A549 (cell line): ENCODE results near the gene MAN2A2. TPM values are rescaled to one million over a fixed set of nuclear protein-coding genes. Genes with fewer than 3 reads are reported as not detected.

ENCODE experiments used
- ATAC-seq, 2 experiments: fragments of 200-7000 bp in 1 of 2; fragments of >200 bp in 1 of 2; cut with Nextera tagmentation in 1 of 2; cut with Tn5 transposase in 1 of 2; 3 replicates each; pipeline versions ENCODE4 v1.8.0 to v1.9.1; 2018 to 2020; ENCODE audit warnings: mild to moderate bottlenecking in 1 of 2, moderate library complexity in 1 of 2
- CTCF ChIA-PET: fragments of 300-600 bp; sonication (Branson Sonifier 250); formaldehyde crosslinking; extraction: SDS; loops from one replicate; lab custom pipeline; 2021; ENCODE audit warnings: antibody characterized with exemption, inconsistent platforms; lab: Yijun Ruan, JAX
- POLR2A ChIA-PET: fragments of 350-600 bp; formaldehyde crosslinking; extraction: SDS; loops from one replicate; lab custom pipeline; 2021; ENCODE audit warnings: antibody characterized with exemption, inconsistent platforms; lab: Yijun Ruan, JAX
- DNase-seq, 2 experiments: peaks; one replicate each; pipeline versions ENCODE4 v3.0.0 to v3.0.0-alpha.2; 2011 to 2016; ENCODE audit warnings: low read depth in 1 of 2, low spot score in 1 of 2
- FAIRE-seq: peaks from 2 replicates; lab custom pipeline; 2011; peaks lifted over from hg19 to GRCh38; lab: Jason Lieb, UNC
- H3K27ac ChIP-seq, 2 experiments: fragments of >200 bp; sonication (Bioruptor Twin); formaldehyde crosslinking; 3 replicates each; pipeline ENCODE4 v1.5.1; 2016 to 2017
- H3K4me1 ChIP-seq: fragments of >200 bp; sonication (Bioruptor Twin); formaldehyde crosslinking; 3 replicates; pipeline ENCODE4 v1.6.1; 2016
- H3K4me2 ChIP-seq: fragments of >200 bp; sonication (Bioruptor Twin); formaldehyde crosslinking; 3 replicates; pipeline ENCODE4 v1.6.1; 2016
- H3K4me3 ChIP-seq: fragments of >200 bp; sonication (Bioruptor Twin); formaldehyde crosslinking; 3 replicates; pipeline ENCODE4 v1.5.1; 2016
- H3K9me3 ChIP-seq: fragments of >200 bp; sonication (Bioruptor Twin); formaldehyde crosslinking; 3 replicates; pipeline ENCODE4 v1.6.1; 2016
- CBX8 ChIP-seq: fragments of 200-600 bp; sonication (generic); IDR thresholded peaks from 2 replicates; pipeline ENCODE4 v1.6.1; 2016
- CEBPB ChIP-seq, 2 experiments: fragments of >200 bp in 1 of 2; sonication (Bioruptor Twin) in 1 of 2; formaldehyde crosslinking in 1 of 2; IDR thresholded peaks; 2 replicates each; pipeline ENCODE4 v1.6.1; 2012 to 2016
- EHMT2 ChIP-seq: fragments of 200-600 bp; sonication (generic); IDR thresholded peaks from 2 replicates; pipeline ENCODE4 v1.6.1; 2016; ENCODE audit warnings: antibody characterized with exemption, low read depth, mild to moderate bottlenecking, moderate library complexity
- FOSL2 ChIP-seq, 2 experiments: fragments of 450-650 bp in 1 of 2; fragments of >200 bp in 1 of 2; sonication (Bioruptor Twin) in 1 of 2; formaldehyde crosslinking; IDR thresholded peaks; 2 replicates each; pipeline versions ENCODE4 v1.5.0 to v1.6.1; 2016 to 2020; ENCODE audit warnings: mild to moderate bottlenecking in 1 of 2, moderate library complexity in 1 of 2
- HDAC2 ChIP-seq: fragments of 200-600 bp; sonication (generic); IDR thresholded peaks from 2 replicates; pipeline ENCODE4 v1.6.1; 2016
- MAZ ChIP-seq: fragments of 150-350 bp; IDR thresholded peaks from 2 replicates; pipeline ENCODE4 v1.6.1; 2014; ENCODE audit warnings: antibody characterized with exemption, low read depth, low read length, borderline replicate concordance
- PHF8 ChIP-seq: fragments of 200-600 bp; sonication (generic); IDR thresholded peaks from 2 replicates; pipeline ENCODE4 v1.6.1; 2016; ENCODE audit warnings: low read depth, mild to moderate bottlenecking, antibody characterized with exemption, moderate library complexity, borderline replicate concordance
- RFX5 ChIP-seq: fragments of 450-650 bp; IDR thresholded peaks from 2 replicates; pipeline ENCODE4 v1.7.1; 2014; ENCODE audit warnings: antibody characterized with exemption, mild to moderate bottlenecking, moderate library complexity
- ZC3H11A ChIP-seq: fragments of 450-650 bp; IDR thresholded peaks from 2 replicates; pipeline ENCODE4 v1.6.1; 2014; ENCODE audit warnings: antibody characterized with exemption, mild to moderate bottlenecking
- ZNF302 ChIP-seq: fragments of 250-450 bp; sonication (Bioruptor Pico); IDR thresholded peaks from 2 replicates; pipeline ENCODE4 v1.9.0; 2021; ENCODE audit warnings: inconsistent platforms, mild to moderate bottlenecking, moderate library complexity
- ZSCAN20 ChIP-seq: fragments of 250-450 bp; sonication (Bioruptor Pico); IDR thresholded peaks from 2 replicates; pipeline ENCODE4 v1.8.0; 2022; ENCODE audit warnings: mild to moderate bottlenecking, moderate library complexity
- WGBS: methylation state at CpG from one replicate; pipeline ENCODE4 v1.1.6; 2017; ENCODE audit errors: missing lambda C conversion rate; 5-methylcytosine and 5-hydroxymethylcytosine counted together
- polyA plus RNA-seq, 4 experiments: library from polyadenylated mRNA; depleted of rRNA in 3 of 4; stranded (reverse); fragments of >200 nt; fragmentation: RNase III in 1 of 4; extraction: RNeasy Plus Mini Kit Qiagen cat#74134 plus additional on column Dnase treatment in 1 of 4; gene quantifications; 2 replicates in 3 of 4; 3 replicates in 1 of 4; pipeline ENCODE4 v1.2.3, GENCODE V29; 2011 to 2017
- TF ChIP-seq, protein P1 (sequence below): fragments of >200 bp; sonication (Bioruptor Twin); formaldehyde crosslinking; IDR thresholded peaks from 3 replicates; pipeline ENCODE4 v1.6.1; 2016
- TF ChIP-seq, protein P2 (sequence below): fragments of 200-600 bp; sonication (generic); IDR thresholded peaks from 2 replicates; pipeline ENCODE4 v1.6.1; 2016; ENCODE audit warnings: antibody characterized with exemption, mild to moderate bottlenecking, moderate library complexity
- TF ChIP-seq, protein P3 (sequence below): fragments of 250-450 bp; sonication (Bioruptor Pico); IDR thresholded peaks from 2 replicates; pipeline ENCODE4 v1.5.0; 2020; ENCODE audit warnings: low read depth, mild to moderate bottlenecking, moderate library complexity

MAN2A2 gene
- polyA plus RNA-seq, 2 of the 4 experiments (the other 2 are of a cell fraction), result 22.0 to 32.6 TPM

DNA sequence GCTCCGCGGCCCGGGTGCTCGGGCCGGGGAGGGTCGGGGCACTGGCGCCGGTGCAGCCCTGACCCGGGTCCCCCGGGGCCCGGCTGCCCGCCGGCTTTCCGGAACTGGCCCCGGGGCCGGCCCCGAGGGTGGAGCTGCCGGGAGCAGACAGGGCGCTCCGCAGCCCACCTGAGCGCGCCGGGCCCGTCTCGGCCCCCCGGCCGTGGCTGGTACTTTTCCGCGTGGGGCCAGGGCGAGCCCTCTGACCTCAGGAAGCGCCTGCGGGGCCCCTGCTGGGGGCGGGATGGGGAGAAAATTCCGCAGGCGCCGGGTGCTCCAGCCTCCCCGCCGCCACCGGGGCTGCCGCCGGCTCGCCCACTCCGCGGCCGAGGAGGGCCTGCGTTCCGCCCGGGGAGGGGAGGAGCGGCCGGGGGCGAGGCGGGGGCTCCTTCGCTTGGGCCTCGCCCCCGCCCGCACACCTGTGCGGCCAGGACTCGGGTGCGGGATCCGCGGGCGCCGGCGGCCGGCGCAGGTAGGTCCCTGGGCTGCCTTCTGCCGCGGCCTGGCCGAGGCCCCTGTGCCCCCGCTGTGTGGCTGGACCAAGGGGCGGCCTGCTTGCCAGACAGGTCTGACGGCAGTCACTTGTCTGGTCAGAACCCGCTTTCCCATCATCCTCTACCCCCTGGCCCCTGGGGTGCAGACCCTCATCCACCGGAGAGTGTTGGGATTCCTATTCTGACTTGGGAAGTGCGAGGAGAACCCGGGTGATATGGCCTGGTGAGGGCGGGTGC, 31.2 kb upstream of the MAN2A2 start:
- TF ChIP-seq RFX5, result no peak
- TF ChIP-seq EHMT2, result no peak
- TF ChIP-seq, protein P1, sequence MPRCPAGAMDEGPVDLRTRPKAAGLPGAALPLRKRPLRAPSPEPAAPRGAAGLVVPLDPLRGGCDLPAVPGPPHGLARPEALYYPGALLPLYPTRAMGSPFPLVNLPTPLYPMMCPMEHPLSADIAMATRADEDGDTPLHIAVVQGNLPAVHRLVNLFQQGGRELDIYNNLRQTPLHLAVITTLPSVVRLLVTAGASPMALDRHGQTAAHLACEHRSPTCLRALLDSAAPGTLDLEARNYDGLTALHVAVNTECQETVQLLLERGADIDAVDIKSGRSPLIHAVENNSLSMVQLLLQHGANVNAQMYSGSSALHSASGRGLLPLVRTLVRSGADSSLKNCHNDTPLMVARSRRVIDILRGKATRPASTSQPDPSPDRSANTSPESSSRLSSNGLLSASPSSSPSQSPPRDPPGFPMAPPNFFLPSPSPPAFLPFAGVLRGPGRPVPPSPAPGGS, result peak; percentile 32; the same call in 1 of the 3 replicates
- TF ChIP-seq CBX8, result no peak
- TF ChIP-seq PHF8, result peak; percentile 39; the same call in 1 of the 2 replicates
- TF ChIP-seq, all 56 proteins: peak for 2
- no peak for DNase-seq
- Histone ChIP-seq H3K4me1 (peaks cover 64% of the 10 kb centered on the region), H3K4me3 (peak overlapping the region; percentile 77), H3K27ac (peak overlapping the region; percentile 85 to 97), H3K9me3 (no peaks in the 10 kb centered on the region), H3K4me2 (peak overlapping the region; percentile 96)
- POLR2A ChIA-PET, result no interaction called here
- 11% methylated on average over 15 of the region's 77 CpGs for WGBS
- CTCF ChIA-PET, result interaction anchor here (1.0 to 2.1 kb wide), 5 partner anchors 9 to 224 kb away, joined by 3 to 7 read pairs (median 3); no protein-coding TSS in a partner anchor
- ATAC-seq, result peak; percentile 16 to 30
- FAIRE-seq, result no peak

DNA sequence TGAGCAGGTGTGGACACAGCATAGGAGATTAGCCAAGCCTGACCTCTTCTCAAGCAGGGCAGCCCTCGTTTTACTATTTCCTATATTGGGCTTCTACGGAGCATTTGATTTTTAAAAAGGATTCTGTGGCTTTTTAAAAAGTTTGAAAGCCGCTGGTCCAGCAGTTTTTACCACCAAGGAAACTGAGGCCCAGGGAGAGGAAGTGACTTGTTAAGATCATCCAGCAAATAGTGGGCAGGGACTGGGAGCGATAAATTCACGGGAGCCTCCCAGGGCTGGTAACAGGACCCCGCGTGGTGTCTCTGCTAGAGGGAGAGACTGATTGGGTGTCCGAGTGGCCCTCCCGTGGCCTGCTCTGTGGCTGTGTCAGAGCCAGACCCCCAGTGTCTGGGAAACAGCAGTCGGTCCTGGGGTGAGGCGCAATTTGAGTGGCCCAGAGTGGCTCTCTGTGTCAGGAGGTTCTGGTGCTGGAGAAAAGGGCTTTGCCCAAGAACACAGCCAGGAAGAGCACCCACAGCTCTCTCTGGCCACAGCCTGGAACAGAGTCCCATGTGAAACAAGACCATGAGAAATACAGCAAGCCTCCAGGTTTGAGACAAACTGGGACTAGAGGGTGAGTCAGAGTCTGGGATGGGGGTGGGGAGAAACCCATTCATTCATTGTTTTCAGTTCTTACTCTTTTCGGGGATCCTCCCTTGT, 30.5 kb upstream of the MAN2A2 start:
- 43% methylated on average over 12 of the region's 12 CpGs for WGBS
- peak; percentile 37 to 60; a peak in 4 of 6 replicates for ATAC-seq
- peak overlapping the region; percentile 96 for H3K4me2 ChIP-seq
- H3K4me1 ChIP-seq, result peaks cover 58% of the 10 kb centered on the region
- peak overlapping the region; percentile 77 for H3K4me3 ChIP-seq
- ChIA-PET CTCF (interaction anchor here (2.1 to 4.2 kb wide), 2 partner anchors 13 to 225 kb away, joined by 8 to 48 read pairs; partner anchors contain the start of gene FES), POLR2A (interaction anchor here (1.6 kb wide), 1 partner anchor 156 kb away, joined by 5 read pairs; the partner anchor contains the start of gene BLM)
- DNase-seq, result peak in 1 of 2 experiments; percentile 61
- no peak for FAIRE-seq
- TF ChIP-seq ZC3H11A (no peak), FOSL2 (IDR thresholded peaks at IDR 0.05) (no peak), FOSL2 (CRISPR knock-in tag; IDR thresholded peaks at IDR 0.05) (peak; percentile 80)
- TF ChIP-seq, protein P2, sequence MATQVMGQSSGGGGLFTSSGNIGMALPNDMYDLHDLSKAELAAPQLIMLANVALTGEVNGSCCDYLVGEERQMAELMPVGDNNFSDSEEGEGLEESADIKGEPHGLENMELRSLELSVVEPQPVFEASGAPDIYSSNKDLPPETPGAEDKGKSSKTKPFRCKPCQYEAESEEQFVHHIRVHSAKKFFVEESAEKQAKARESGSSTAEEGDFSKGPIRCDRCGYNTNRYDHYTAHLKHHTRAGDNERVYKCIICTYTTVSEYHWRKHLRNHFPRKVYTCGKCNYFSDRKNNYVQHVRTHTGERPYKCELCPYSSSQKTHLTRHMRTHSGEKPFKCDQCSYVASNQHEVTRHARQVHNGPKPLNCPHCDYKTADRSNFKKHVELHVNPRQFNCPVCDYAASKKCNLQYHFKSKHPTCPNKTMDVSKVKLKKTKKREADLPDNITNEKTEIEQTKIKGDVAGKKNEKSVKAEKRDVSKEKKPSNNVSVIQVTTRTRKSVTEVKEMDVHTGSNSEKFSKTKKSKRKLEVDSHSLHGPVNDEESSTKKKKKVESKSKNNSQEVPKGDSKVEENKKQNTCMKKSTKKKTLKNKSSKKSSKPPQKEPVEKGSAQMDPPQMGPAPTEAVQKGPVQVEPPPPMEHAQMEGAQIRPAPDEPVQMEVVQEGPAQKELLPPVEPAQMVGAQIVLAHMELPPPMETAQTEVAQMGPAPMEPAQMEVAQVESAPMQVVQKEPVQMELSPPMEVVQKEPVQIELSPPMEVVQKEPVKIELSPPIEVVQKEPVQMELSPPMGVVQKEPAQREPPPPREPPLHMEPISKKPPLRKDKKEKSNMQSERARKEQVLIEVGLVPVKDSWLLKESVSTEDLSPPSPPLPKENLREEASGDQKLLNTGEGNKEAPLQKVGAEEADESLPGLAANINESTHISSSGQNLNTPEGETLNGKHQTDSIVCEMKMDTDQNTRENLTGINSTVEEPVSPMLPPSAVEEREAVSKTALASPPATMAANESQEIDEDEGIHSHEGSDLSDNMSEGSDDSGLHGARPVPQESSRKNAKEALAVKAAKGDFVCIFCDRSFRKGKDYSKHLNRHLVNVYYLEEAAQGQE, result no peak
- TF ChIP-seq, all 56 proteins: peak for 1
- H3K9me3 ChIP-seq, result no peaks in the 10 kb centered on the region
- peak overlapping the region; percentile 85 to 97 for H3K27ac ChIP-seq

DNA sequence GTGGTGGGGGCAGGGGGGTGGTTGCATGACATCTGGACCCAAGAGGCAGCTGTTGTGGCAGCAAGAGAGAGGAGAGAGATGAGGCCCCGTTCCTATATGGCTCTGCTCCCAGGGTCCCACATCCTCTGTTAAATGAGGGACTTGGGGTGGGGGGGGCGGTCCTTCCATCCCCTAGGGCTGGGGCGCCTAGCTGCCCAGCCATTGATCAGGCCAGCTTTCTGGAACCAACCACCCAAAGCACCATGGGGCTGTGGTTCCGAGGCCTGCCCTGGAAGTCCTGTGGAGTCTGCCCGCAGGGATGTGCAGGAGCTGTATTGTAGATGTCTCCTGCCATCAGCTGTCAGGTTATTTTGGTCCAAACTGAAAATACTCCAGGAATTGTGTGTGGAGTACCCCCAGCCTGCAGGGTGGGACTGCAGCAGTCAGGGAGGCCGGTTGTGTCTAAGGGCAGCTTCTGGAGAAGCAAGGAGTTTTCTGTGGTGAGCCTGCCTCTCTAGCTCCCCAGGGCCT, 29.6 kb upstream of the MAN2A2 start:
- CTCF ChIA-PET, result interaction anchor here (0.7 to 4.2 kb wide), 7 partner anchors 9 to 554 kb away, joined by 3 to 48 read pairs (median 5); partner anchors contain the start of gene FES
- peak overlapping the region; percentile 77; the same call in 2 of the 3 replicates for H3K4me3 ChIP-seq
- TF ChIP-seq CEBPB (IDR thresholded peaks at IDR 0.05), result no peak
- no peak for TF ChIP-seq ZSCAN20 (CRISPR knock-in tag)
- no peak for TF ChIP-seq HDAC2
- TF ChIP-seq MAZ, result no peak
- TF ChIP-seq, protein P3, sequence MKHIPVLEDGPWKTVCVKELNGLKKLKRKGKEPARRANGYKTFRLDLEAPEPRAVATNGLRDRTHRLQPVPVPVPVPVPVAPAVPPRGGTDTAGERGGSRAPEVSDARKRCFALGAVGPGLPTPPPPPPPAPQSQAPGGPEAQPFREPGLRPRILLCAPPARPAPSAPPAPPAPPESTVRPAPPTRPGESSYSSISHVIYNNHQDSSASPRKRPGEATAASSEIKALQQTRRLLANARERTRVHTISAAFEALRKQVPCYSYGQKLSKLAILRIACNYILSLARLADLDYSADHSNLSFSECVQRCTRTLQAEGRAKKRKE, result no peak
- no peak for TF ChIP-seq ZNF302 (CRISPR knock-in tag)
- TF ChIP-seq, all 56 proteins: peak for 0
- no peak for FAIRE-seq
- H3K27ac ChIP-seq, result peak overlapping the region; percentile 85 to 97
- ATAC-seq, result peak; percentile 6 to 21; a peak in 4 of 6 replicates
- peaks cover 49% of the 10 kb centered on the region for H3K4me1 ChIP-seq
- peak overlapping the region; percentile 96 for H3K4me2 ChIP-seq
- no peaks in the 10 kb centered on the region for H3K9me3 ChIP-seq
- POLR2A ChIA-PET, result interaction anchor here (0.9 to 1.6 kb wide), 3 partner anchors 29 to 208 kb away, joined by 3 to 5 read pairs (median 3); partner anchors contain the start of gene BLM
- DNase-seq, result no peak
- 49% methylated on average over 3 of the region's 6 CpGs for WGBS
